ENCODE results near the gene DNAL1. TPM values are rescaled to one million over a fixed set of nuclear protein-coding genes. Genes with fewer than 3 reads are reported as not detected.

Gene DNAL1
- polyA plus RNA-seq, 1 of the 3 experiments (the other 2 are of a cell fraction): 2.6 TPM

- POLR2A ChIA-PET: interaction anchor here (0.7 to 1.9 kb wide), 6 partner anchors 42 to 554 kb away, joined by 3 to 8 read pairs (median 4); partner anchors contain the start of genes ACOT2, RBM25 and RIOX1
Measured at GRCh38 chr14:73612339-73613045, 32.3 kb upstream of the DNAL1 start, which contains the start of gene ACOT6. Gene ACOT6 (plus strand): TSS chr14:73612517. CDS start chr14:73612572, 55 bp downstream.

More at GRCh38 chr14:73612339-73613045, 32.3 kb upstream of the DNAL1 start, which contains the start of gene ACOT6:
- H3F3A ChIP-seq (replicated peaks; ENCODE audit: insufficient read depth): peaks cover 11% of the 10 kb centered on the region
- CTCF ChIA-PET: interaction anchor here (0.6 to 2.5 kb wide), 5 partner anchors 10 to 439 kb away, joined by 3 to 10 read pairs (median 4); no protein-coding TSS in a partner anchor
- H3K27ac ChIP-seq (ENCODE audit: low read depth in 2 of 2, low read length in 1 of 2): peak within 1 kb of the TSS in 1 of 2 experiments; percentile 31; a peak in 2 of 4 replicates
- no peaks in the 10 kb centered on the region for H3K36me3 ChIP-seq (replicated peaks in 1 of 2; ENCODE audit: control insufficient read depth in 1 of 2, insufficient read depth in 2 of 2, low read length in 1 of 2)
- H3K9me2 ChIP-seq: no peaks in the 10 kb centered on the region
- peak within 1 kb of the TSS; percentile 93 for H2AFZ ChIP-seq (ENCODE audit: low read depth)
- peak; percentile 90 for DNase-seq
- H3K79me2 ChIP-seq (ENCODE audit: insufficient read depth): no peaks in the 10 kb centered on the region
- WGBS (ENCODE audit: low lambda C conversion rate): 0% methylated on average over 2 of the region's 84 CpGs
- TF ChIP-seq RAD21 (IDR thresholded peaks at IDR 0.05; ENCODE audit: low read length): no peak
- no peak for TF ChIP-seq TCF12 (IDR thresholded peaks at IDR 0.05)
- TF ChIP-seq YY1 (IDR thresholded peaks at IDR 0.05; ENCODE audit: low read depth): no peak
- no peak for TF ChIP-seq FOSL2 (IDR thresholded peaks at IDR 0.05; ENCODE audit: borderline replicate concordance, low read depth)
- 0 out of 2 replicates have a peak, but pooled peaks have one; percentile 29 for TF ChIP-seq RCOR1 (IDR thresholded peaks at IDR 0.05; ENCODE audit: low read length)
- TF ChIP-seq CTCF (IDR thresholded peaks at IDR 0.05): no peak
- TF ChIP-seq TAF1 (IDR thresholded peaks at IDR 0.05; ENCODE audit: borderline replicate concordance, low read depth, low read length): 0 out of 2 replicates have a peak, but pooled peaks have one; percentile 20
- no peak for TF ChIP-seq POLR2AphosphoS5 (IDR thresholded peaks at IDR 0.05; ENCODE audit: low read depth, low read length)
- TF ChIP-seq MAX (IDR thresholded peaks at IDR 0.05; ENCODE audit: low read depth): peak; percentile 47; the same call in 1 of the 2 replicates
- no peak for TF ChIP-seq USF2 (IDR thresholded peaks at IDR 0.05; ENCODE audit: borderline replicate concordance, low read depth, low read length)
- TF ChIP-seq MXI1 (IDR thresholded peaks at IDR 0.05; ENCODE audit: low read depth, low read length): peak; percentile 35
- TF ChIP-seq NRF1 (IDR thresholded peaks at IDR 0.05; ENCODE audit: low read depth, low read length): peak; percentile 57
- no peak for TF ChIP-seq CHD2 (IDR thresholded peaks at IDR 0.05; ENCODE audit: low read length, partially characterized antibody)
- no peak for TF ChIP-seq MEF2A (IDR thresholded peaks at IDR 0.05; ENCODE audit: borderline replicate concordance, low read depth)
- TF ChIP-seq EZH2phosphoT487 (IDR thresholded peaks at IDR 0.05; ENCODE audit: borderline replicate concordance, low read depth): no peak
- no peak for TF ChIP-seq FOXM1 (IDR thresholded peaks at IDR 0.05; ENCODE audit: low read depth)
- H3K4me3 ChIP-seq (ENCODE audit: low read depth in 2 of 2, low read length in 1 of 2): peak within 1 kb of the TSS; percentile 60 to 62
- H3K9ac ChIP-seq: peak within 1 kb of the TSS; percentile 47; the same call in 1 of the 2 replicates
- H3K4me2 ChIP-seq: peak within 1 kb of the TSS; percentile 88
- no peaks in the 10 kb centered on the region for H3K27me3 ChIP-seq (ENCODE audit: insufficient read depth)
- H3K9me3 ChIP-seq: no peaks in the 10 kb centered on the region
- no peaks in the 10 kb centered on the region for H3K4me1 ChIP-seq (ENCODE audit: control insufficient read depth in 1 of 2, insufficient read depth in 2 of 2, low read depth in 1 of 2, low read length in 1 of 2)
- no peaks in the 10 kb centered on the region for H4K20me1 ChIP-seq (ENCODE audit: insufficient read depth)
